ENCODE results near the gene FBXO46.
"Not testable (repeated sequence)": the region's sequence is repeated elsewhere in the genome, so short reads cannot be mapped to it uniquely, and the experiment has no call there.

Gene FBXO46

DNA sequence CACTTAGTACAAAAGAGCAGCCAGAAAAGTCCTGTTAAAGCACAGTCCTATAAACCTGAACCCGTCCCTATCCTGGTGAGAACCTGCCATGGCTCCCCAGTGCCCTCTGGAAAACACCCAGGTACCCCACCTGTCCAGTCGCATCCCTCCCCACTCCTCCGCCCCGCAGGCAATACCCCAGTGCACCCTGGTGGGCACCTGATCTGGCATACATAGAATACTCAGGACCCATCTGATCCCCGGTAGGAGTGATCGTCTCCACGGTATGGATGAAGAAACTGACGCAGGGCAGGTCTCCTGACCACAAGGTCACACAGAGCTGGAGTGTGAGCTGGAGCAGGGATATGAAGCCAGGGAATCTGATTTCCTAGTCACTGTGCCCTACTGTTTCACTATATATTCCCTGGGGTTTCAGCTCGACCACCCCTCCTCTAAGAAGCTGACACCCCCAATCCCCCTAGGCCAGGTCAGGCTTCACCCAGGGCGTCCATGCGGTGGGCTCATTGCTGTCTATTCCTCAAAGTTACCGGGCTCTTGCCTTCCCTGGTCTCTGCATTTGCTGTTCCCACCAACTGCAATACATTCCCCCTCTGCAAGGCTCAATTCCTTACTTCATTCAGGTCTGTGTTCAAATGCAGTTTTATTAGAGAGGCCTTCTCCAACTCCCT, 12.6 kb downstream of the FBXO46 start:
- no peak for FAIRE-seq

DNA sequence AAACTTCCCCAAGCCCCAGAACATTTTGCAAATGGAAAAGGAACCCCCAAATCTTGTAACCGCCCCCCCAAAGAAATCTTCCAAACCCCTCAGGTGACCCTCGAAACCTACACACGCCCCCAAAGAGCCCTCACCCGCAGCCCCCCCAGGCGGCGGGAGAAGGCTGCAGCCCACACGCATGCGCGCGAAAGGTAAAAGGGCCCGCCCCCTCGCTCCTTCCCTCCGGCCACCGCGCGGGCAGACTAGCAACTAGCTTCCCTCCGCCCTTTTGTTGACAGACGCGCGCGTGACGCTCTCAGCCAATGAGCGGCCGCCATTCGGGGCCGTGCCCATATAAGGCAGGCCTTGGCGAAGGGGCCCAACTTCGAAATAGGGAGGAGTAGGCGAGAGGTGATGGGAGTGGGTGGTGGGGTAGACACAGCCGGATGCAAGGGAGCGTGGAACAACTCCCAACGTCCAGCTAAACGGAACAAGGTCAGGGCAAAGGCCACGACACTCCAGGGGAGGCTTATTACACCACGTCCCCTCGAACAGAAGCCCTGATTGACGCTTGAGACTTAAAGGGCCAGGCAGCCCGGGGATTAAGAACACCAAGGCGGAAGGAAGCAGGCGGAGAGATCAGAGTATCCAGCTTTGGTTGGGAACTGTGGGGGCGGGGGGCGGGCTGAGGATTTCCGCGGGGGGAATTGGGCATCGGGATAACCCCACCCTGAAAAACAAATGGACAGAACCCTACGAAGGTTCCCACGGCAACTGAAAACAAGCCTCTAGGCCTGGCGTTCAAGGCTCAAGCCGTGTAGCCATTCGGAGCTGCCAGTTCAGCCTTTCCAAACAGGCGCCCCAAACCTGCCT, 13.3 kb downstream of the FBXO46 start:
- FAIRE-seq: peak; percentile 91

GRCh38 chr19:45716359-45717130, 14.2 kb downstream of the FBXO46 start:
- FAIRE-seq: no peak

- FAIRE-seq: no peak
Observed at GRCh38 chr19:45715139-45715538, 15.6 kb downstream of the FBXO46 start.

- FAIRE-seq: no peak
Observed at GRCh38 chr19:45713141-45713540, 17.6 kb downstream of the FBXO46 start.

DNA sequence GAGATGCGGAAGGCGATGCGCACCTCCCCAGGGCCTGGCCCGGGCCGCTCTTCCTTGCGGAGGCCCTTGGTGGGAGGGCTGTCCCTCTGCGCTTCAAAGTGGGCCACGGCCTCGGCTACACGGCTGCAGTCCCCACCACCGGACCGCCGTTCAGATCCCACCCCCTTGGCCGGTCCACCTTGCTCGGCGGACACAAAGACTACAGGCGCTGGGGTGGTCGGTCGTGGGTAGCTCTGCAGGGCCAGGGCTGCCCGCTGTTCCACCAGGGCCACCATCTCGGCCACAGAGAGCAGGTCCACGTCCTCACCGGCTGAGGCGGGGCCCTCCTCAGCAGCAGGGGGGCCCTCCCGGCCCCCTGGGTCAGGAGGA, 18.0 kb downstream of the FBXO46 start:
- no peak for FAIRE-seq

GRCh38 chr19:45711851-45712698, 18.6 kb downstream of the FBXO46 start:
- FAIRE-seq: no peak

DNA sequence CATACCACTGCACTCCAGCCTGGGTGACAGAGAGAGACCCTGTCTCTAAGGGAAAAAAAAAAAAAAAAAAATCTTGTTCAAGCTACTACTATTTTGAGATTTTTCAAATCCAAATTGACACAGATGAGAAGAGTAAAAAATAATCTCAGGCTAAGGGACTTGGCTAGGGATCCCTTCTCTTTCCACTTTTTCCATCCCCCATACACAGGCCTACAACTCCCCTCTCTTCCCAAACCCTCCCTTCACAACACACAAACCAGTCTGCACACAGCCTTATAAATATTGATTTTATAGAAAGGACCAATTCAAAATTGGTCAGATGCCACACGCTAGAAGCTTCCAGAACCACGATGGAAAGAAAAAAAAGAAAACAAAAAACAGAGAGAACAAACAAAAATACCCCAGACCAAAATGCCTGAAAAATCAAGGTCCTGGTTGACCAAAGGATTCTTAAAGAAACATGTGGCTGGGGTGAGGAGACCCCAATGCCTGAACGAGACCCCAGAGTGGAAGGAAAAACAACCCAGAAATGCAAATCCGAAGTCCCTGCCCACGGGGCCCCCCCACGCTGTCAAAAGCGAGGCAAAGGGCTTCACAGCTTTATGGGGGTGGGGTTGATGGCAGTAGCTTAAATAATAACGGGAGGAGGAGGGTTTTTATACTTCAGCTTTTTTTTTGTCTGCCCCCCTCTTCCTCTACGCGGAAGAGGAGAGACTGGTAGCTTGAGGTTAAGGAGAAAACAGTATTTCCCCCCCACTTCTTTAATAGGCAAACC, 20.2 kb downstream of the FBXO46 start:
- FAIRE-seq: no peak

GRCh38 chr19:45705710-45706415, 24.8 kb downstream of the FBXO46 start:
- FAIRE-seq: no peak

DNA sequence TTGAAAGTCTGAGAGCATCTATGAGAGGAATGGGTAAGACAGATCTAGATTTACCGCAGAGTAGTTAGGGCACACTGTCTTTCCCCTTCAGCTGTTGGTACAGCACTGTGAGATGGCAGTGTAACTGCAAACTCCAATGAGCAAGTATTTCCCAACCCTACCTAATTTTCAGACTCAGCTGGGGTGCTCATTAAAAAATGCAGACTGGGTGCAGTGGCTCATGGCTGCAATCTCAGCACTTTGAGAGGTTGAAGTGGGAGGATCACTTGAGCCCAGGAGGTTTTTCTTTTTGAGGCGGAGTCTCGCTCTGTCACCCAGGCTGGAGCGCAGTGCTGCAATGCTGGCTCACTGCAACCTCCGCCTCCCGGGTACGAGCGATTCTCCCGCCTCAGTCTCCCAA, 25.6 kb downstream of the FBXO46 start:
- FAIRE-seq: no peak

DNA sequence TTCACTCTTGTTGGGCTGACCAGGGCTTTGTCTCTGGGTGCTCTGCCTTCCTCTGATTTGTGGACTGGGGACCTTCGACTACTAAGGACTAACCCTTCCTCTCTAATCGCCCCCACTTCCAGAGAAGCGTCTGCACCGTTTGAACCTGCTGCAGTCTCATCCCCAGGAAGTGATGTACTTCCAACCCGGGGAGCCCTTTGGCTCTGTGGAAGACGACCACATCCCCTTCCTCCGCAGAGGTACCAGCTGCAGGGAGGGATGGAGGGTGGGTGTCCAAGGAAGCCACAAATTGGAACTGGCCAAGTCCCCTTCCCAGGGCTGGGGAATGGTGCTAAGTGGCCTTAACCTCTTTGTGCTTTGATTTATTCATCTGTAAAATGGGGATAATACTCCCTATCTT, 29.0 kb downstream of the FBXO46 start:
- no peak for FAIRE-seq

- no peak for FAIRE-seq
Observed at GRCh38 chr19:45693106-45693788, 37.4 kb downstream of the FBXO46 start.

DNA sequence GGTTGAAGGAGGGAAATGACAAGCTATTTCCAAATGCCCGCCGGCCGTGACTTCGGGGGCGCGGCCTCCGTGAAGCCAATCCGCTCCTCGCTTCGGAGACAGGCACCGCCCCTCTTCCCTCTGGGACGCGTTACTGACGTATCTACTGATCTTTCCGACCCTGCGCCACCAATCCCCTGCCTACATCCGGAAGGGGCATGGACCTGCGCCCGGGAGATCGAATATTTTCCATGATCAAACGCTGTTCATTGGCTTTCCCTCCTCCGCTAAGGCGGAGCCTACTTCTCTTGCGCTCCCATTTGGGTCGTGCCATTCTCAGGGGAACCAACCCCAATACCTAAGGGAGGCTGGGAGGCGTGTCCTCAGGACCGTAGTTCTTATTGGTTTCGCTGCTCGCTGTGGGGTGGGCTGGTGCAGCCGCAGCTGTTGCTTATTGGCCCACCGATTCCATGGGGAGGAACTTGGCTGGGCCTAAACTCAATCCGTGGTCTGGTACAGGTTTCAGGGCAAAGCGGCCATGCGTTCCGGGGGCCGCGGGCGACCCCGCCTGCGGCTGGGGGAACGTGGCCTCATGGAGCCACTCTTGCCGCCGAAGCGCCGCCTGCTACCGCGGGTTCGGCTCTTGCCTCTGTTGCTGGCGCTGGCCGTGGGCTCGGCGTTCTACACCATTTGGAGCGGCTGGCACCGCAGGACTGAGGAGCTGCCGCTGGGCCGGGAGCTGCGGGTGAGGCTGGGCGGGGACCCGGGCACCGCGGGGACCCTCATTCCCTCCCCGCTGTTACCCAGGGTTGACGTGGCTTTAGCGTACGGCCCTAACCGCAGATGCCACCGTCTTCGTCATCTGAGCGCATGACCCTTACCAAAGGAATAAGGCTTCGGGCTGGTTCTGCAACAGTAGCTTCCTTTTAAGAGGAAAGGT, 38.2 kb downstream of the FBXO46 start, which contains the start of gene QPCTL:
Gene QPCTL (plus strand): TSS at position 480 of the 919 bp plus-strand sequence. CDS start 38 bp downstream, at position 518.
- FAIRE-seq: peak; percentile 97

DNA sequence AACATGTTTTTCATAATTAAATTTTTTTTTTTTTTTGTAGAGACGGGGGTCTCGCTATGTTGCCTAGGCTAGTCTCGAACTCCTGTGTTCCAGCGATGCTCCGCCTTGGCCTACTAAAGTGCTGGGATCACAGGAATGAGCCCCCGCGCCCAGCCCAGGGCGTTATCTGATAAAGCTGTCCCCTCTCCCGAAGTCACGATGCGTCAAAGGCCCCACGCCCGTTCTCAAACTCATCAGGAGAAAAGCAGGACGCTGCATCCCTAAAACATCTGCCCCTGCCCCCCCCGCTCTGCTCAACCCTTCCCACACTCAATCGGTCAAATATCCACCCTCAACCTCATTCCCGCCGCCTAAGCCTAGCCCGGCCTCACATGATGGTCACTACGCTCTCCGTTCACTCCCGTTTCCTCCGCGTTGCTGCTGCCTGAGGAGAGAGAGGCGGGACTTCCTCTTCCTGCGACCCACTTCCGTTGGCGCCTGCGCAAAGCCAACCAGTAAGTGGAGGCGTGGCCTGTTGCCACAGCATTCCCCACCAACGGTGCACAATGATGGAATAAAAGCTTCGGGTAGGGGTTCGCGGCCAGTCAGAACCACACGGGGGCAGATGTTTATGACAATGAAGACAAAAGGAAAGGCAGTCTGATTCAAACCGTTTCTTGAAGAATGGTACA, 39.0 kb downstream of the FBXO46 start, which contains the start of gene SNRPD2:
Gene SNRPD2 (minus strand): TSS at position 438 of the 671 bp plus-strand sequence. CDS start 65 bp downstream, at position 373.
- FAIRE-seq: no peak

GRCh38 chr19:45687599-45687998, 43.1 kb downstream of the FBXO46 start:
- FAIRE-seq: no peak

DNA sequence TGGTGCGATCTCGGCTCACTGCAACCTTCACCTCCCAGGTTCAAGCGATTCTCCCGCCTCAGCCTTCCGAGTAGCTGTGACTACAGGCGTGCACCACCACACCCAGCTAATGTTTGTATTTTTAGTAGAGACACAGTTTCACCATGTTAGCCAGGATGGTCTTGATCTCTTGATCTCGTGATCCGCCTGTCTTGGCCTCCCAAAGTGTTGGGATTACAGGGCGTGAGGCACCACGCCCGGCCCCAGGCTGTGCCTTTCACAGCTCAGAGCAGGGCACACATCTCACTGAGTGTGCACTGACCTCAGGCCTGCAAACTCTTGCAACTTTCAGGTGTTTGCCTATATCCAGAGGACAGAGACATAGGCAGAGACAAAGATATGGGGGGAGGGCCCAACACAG, 45.7 kb downstream of the FBXO46 start:
- FAIRE-seq: not testable (repeated sequence)

DNA sequence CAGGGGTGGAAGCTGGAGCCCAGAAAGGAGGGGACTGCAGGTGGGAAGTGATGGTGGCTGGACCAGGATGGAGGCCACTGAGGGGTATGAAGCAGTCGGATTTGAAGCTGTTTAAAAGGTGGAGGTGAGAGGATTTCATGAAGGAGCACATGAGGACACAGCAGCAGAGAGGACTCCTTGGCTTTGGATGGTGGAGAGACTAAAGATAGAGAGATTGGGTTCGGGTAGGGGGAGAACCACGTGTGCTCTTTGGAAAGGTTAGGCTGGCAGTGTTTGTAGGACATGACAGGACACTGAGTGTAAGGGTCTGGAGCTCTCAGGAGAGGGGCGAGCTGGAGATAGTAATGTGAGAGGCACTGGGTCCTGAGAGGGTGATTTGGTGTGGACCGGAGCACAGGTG, 47.8 kb downstream of the FBXO46 start:
- FAIRE-seq: no peak

DNA sequence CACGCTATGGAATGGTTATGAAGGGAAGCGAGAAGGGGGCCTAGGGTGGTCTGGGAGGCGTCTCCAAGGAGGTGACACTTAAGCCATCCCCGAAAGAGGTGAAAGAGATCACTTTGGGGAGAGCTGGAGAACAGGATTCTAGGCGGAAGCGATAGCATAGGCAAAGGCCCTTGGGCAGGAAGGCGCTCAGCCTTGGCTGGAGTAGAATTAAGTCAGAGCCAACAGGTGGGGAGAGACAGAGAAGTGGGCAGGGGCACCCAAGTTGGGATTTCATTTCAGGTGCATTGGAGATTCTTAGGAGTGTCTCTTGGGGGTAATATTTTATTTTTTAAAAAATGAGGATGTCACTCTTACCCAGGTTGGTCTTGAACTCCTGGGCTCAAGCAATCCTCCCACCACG, 48.6 kb downstream of the FBXO46 start:
- FAIRE-seq: no peak
